ENCODE data around the gene GTF2F1.
A peak's percentile ranks its signal among the peaks of the same experiment; 100 is the strongest.
"Not testable (repeated sequence)": the region's sequence is repeated elsewhere in the genome, so short reads cannot be mapped to it uniquely, and the experiment has no call there.

GTF2F1 gene

DNA sequence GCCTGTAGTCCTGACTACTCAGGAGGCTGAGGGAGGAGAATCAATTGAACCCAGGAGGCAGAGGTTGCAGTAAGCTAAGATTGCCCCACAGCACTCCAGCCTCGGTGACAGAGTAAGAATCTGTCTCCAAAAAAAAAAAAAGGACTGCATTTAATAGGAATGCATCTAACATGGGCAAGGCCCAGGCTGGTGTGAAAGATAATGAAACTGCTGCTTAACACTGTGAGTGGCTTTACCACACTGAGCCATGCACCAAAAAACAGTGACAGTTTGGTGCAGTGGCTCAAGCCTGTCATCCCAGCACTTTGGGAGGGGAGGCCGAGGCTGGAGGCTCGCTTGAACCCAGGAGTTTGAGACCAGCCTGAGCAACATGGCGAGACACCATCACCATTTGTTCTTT is 8.6 kb downstream of the GTF2F1 start:
- DNase-seq (ENCODE audit: low read depth) = no peak

DNA sequence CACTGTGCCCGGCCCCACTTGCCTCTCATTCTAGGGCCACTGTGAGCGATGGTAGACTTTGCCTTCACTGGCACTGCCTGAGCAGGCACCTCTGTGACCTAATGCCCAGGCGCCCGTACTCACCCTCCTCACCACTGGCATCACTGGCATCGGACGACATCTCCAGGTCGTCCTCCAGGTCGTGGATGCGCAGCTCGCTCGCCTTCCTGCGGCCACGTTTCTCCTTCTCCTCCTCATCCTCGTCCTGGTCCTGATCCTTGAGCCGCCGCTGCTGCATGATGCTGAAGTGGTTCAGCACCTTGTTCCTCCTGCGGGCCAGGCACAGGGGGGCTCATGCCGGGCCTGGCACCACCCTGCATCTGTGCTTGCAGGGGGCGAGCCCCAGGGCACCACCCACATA is 9.8 kb downstream of the GTF2F1 start:
- DNase-seq (ENCODE audit: low read depth) = no peak

DNA sequence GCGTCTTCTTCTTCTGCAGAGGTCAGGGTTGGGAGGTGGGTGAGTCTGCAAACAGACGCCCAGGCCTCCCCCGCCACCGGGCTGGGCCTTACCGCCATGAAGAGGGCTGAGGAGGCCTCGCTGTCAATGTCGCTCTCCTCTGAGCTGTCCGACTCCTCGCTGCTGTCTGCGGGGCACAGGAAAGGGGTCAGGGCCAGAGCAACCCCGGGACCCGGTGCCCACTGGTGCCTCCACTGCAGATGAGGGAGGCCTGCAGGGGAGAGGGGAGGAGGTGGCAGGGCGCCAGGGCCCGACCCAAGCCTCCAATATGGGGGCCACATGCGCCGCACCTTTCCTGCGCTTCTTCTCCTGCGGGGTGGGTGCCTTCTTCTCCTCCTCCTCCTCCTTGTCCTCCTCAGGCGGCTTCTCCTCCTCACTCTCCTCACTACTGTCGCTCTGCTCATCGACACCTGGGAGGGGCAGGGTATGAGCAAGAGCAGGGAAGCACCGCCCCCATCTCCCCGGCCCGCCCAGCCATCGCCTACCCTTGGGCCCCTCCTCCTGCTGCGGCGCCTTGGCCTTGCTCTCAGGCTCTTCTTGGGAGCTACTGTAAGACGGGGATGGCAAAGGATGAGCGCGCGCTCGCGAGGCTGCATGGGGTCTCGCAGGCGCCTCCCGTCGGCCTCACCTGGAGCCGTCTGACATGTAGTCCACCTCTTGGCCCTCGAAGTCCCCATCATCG is 11.8 kb downstream of the GTF2F1 start:
- no peak for DNase-seq (ENCODE audit: low read depth)

DNA sequence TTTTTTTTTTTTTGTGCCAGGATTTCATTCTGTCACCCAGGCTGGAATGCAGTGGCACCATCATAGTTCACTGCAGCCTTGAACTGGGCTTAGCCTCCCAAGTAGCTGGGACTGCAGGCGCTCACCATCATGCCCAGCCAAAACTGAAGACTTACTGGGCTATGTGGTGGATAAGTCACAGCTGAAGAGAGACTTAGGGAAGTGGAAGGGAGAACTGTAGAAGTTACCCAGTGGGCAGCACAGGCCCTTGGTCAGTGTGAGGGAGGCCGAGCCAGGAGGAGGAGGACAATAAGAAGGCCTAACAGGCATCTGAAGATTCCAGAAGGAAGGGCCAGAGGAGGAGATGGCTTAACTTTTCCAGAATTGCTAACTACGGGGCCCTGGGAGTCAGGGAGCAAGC is 13.2 kb downstream of the GTF2F1 start:
- no peak for DNase-seq (ENCODE audit: low read depth)

DNA sequence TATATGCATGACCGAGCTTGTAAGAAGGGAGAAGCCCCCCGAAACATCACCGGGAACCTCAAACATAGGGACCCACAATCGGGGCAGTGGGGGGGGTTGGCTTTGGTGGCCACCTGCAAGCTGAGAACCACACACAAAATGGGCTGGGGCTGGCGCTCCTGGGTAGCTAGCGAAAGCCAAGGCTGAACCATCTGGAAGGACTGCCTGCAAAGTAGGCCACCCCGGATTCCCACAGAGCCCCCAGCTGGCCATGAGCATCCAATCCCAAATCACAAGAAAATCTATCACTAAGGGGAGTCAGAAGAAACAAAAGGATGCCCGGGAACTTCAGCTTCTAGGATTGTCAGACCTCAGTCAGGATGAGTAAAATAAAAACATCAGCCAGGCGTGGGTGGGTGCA is 14.5 kb downstream of the GTF2F1 start:
- no peak for DNase-seq (ENCODE audit: low read depth)

DNA sequence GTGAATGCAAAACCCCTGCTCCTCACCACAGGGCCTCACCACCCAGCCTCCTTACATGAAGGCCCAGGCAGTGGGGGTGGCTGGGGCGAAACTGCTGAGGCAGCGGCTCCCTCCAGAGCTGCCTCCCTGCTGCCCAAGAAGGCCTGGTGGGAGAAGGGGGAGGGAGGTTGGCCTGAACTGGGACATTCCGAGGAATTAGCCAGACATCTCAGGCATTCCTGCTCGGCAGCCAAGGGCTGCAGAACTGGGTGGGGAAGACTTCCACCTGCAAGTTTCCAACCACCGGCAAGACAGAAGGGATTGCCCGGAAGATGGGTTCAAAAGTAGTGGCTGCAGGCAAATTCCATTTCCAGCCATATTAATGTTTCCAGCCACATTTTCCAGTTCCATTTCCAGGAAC is 14.9 kb downstream of the GTF2F1 start:
- no peak for DNase-seq (ENCODE audit: low read depth)

DNA sequence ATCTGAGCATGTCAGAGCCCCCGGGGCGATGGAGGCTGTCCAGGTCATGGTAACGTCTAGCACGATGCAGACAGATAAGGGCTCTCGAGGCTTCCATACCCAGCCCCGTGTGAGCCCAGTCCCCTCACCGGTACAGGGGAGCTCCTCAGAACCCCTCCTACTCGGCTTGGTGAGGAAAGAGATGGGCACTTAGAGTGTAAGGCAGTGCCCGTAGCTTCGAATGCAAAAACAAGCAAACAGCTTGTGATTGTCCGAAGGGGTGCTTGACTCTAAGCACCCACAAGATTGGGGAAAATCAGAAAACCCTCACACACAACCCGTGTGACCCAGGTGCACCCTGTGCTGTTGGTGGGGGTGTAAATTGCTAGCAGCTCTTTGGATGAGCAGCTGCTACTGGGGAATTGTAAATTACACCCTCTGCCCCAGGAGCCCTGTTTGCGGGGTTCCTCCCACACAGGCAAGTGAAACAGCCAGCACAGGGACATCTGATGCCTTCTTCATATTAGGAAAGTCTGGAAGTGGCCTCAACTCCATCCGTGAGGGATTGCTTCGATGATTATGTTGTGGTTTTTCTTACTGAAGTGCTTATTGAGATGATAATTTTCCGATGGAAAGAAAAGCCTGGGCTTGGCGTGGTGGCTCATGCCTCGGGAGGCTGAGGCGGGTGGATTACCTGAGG is 16.3 kb downstream of the GTF2F1 start:
- no peak for DNase-seq (ENCODE audit: low read depth)

DNA sequence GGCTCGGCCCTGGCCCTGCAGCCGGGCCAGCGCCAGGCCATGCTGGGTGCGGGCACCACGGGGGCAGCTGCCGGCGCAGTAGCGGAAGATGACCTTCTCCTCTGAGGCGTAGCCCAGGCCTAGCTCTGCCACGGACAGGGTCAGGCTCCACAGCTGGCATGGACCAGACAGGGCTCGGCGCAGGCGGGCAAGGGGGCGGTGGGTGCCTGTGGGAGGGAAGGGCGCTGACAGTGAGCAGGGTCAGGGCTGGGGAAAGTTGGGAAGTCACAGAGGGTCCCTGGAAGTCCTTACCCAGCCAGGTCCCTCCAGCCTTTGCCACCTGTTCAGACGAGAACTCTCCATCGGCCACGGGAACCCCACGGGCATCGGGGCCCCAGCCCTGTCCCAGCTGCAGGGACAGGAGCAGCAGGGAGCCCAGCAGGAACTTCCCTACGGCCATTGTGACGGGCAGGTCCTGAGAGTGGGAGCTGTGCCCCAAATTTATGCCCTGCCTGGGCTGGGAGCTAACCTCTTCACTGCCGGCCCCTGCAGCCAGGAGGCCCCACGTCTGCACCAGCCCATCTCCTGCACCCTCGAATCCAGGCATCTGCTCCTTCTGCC is 17.5 kb downstream of the GTF2F1 start, which contains the start of gene PSPN:
Gene PSPN, minus strand, starts transcription at position 523 of the 600 bp plus-strand sequence. Its CDS starts 84 bp downstream, at position 439.
- no peak for DNase-seq (ENCODE audit: low read depth)

DNA sequence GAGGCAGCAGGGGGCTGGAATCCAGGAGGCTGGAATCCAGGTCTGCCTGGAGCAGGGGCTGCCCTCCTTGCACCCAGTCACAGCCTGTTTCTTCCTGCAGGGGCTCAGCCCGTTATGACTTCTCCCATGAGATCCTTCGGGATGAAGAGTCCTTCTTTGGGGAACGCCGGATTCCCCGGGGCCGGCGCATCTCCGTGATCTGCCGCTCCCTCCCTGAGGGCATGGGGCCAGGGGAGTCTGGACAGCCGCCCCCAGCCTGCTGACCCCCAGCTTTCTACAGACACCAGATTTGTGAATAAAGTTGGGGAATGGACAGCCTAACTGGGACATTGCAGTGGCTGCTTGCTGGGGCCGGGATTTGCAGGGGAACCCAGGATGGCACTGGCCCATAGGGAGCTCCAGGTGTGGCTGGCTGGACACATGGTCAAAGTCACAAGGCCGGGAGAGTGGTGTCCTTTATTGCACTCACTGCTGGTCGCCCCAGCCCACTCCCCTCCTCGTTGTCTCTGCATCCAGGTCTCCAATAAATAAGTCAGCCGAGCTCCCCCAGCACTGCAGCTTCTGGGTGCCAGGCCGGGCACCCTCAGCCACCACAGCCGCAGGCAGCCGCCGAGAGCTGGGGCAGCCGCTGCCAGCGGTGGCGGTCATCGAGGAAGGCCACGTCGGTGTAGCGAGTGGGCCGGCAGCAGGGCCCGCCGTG is 18.1 kb downstream of the GTF2F1 start:
- no peak for DNase-seq (ENCODE audit: low read depth)

DNA sequence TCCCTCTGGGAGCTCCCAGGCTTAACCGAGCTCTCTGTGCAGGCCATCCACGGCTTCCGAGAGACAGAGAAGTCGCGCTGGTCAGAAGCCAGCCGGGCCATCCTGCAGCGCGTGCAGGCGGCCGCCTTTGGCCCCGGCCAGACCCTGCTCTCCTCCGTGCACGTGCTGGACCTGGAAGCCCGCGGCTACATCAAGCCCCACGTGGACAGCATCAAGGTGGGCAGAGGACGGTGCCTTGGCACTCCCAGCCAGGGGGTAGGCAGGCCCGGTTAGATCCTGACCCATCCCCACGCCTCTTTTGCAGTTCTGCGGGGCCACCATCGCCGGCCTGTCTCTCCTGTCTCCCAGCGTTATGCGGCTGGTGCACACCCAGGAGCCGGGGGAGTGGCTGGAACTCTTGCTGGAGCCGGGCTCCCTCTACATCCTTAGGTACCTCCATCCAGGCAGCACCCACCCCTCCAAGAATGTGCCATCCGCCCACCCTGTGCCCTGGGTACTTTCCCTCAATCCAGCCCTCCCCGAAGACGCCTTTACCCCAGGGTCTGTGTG is 18.7 kb downstream of the GTF2F1 start:
- DNase-seq (ENCODE audit: low read depth) = no peak

DNA sequence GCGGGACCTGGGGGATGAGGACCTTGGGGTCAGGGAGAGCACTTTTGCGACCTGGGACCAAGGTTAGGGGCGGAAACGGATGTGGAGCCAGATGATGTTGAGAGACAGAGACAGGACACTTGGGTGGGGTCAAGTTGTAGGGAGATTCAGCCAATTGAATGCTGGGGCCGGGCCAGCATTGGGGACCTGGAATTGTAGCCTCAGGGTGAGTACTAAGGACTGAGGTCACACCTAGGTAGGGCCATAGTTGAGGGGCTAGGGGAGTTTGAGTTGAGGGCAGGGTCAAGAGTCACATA is 19.2 kb downstream of the GTF2F1 start:
- DNase-seq (ENCODE audit: low read depth) = no peak

DNA sequence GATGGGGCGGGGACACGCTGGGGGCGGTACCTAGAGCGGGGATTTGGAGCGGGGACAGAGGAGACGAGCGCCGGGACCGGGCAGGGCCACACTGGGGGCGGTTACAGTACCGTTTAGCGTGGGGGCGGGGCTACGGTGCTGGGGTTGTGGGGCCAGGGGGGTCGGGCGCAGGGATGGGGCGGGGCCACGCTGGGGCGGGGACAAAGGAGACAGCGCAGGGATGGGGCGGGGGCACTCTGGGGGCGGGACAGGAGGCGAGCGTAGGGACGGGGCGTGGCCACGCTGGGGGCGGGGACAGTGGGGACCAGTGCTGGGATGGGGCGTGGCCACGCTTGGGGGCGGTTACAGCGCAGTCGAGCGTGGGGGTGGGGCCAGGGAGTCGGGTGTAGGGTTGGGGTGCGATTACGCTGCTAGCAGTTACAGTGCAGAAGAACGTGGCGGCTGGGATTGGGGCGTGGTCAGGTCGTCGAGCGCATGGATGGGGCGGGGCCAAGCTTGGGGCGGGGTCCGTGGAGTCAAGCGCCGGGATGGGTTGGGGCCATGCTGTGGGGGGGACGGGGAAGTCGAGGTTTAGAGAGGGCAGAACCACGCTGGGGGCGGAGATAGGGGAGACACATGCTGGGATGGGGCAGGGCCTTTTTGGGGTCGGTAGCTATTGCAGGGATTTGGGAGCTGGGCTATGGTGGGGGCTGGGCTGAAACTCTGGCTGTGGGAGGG is 19.7 kb downstream of the GTF2F1 start:
- peak; percentile 96 for DNase-seq (ENCODE audit: low read depth)

DNA sequence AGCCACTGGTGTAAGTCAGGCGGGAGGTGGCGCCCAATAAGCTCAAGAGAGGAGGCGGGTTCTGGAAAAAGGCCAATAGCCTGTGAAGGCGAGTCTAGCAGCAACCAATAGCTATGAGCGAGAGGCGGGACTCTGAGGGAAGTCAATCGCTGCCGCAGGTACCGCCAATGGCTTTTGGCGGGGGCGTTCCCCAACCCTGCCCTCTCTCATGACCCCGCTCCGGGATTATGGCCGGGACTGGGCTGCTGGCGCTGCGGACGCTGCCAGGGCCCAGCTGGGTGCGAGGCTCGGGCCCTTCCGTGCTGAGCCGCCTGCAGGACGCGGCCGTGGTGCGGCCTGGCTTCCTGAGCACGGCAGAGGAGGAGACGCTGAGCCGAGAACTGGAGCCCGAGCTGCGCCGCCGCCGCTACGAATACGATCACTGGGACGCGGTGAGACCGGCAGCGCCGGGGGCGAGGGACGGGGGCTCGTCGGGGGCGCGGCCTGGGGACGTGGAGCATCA is 20.3 kb downstream of the GTF2F1 start, which contains the start of gene ALKBH7:
Gene ALKBH7, plus strand, starts transcription at position 201 of the 502 bp plus-strand sequence. Its CDS starts 27 bp downstream, at position 228.
- peak; percentile 90 for DNase-seq (ENCODE audit: low read depth)

DNA sequence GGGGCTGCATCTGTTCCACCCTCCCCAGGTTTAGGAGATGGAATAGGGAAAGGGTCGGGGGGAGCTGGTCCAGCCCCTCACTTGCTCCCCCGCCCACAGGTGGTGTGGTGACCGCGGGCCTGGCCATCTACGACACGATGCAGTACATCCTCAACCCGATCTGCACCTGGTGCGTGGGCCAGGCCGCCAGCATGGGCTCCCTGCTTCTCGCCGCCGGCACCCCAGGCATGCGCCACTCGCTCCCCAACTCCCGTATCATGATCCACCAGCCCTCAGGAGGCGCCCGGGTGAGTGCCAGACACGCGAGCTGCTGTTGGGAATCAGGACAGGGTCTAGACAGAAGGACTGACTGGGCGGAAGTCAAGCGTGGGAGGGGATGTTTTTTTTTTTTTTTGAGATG is 28.6 kb downstream of the GTF2F1 start:
- DNase-seq (ENCODE audit: low read depth) = no peak

DNA sequence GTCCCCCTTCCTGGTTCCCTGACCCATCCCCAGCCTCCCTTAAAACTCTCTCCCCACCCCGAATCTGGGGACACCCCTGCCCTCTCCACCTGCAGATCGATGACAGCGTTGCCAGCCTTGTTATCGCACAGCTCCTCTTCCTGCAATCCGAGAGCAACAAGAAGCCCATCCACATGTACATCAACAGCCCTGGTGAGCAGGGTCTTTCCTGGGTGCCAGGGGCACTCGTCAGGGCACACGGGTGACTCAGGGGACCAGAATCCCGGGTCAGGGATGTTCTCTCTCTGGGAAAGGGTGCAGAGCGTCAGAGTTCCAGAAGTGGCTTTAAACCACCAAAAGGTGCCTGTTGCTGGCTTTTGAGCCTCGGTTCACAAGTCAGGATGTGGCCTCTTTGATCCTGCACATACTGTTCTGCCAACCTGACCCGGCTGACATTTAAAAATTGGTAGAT is 30.6 kb downstream of the GTF2F1 start:
- DNase-seq (ENCODE audit: low read depth) = peak; percentile 25

DNA sequence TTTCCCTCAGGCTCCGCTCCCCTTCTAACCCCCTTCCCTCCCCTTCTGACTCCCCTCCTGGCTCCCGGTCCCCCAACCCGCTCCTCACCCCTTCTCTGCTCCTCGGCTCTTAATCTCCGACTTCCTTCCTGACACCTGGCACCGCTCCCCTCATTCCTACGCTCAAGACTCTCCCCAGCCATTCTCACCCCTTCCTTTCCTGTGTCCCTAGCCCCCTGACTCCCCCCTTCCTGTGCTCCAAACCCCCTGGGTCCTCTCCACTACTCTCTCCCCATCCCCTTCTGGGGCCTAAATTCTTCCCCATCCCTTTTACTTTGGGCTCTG is 31.0 kb downstream of the GTF2F1 start:
- DNase-seq (ENCODE audit: low read depth) = no peak

DNA sequence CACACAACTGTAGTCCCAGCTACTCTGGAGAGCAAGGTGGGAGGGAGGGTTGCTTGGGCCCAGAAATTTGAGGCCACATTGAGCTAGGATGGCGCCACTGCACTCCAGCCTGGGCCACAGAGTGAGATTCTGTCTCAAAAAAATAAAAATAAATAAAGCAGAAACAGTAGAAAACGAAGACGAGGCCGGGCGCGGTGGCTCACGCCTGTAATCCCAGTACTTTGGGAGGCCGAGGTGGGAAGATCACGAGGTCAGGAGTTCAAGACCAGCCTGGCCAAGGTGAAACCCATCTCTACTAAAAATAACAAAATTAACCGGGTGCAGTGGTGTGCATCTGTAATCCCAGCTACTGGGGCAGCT is 32.1 kb downstream of the GTF2F1 start:
- DNase-seq (ENCODE audit: low read depth) = not testable (repeated sequence)

DNA sequence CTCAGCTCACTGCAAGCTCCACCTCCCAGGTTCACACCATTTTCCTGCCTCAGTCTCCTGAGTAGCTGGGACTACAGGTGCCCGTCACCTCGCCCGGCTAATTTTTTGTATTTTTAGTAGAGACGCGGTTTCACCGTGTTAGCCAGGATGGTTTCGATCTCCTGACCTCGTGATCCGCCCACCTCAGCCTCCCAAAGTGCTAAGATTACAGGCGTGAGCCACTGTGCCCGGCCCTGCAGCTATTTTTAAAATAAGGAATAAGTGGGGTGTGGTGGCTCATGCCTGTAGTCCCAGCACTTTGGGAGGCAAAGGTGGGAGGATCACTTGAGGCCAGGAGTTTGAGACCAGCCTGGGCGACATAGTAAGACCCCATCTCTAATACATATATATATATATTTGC is 32.5 kb downstream of the GTF2F1 start:
- DNase-seq (ENCODE audit: low read depth) = not testable (repeated sequence)

DNA sequence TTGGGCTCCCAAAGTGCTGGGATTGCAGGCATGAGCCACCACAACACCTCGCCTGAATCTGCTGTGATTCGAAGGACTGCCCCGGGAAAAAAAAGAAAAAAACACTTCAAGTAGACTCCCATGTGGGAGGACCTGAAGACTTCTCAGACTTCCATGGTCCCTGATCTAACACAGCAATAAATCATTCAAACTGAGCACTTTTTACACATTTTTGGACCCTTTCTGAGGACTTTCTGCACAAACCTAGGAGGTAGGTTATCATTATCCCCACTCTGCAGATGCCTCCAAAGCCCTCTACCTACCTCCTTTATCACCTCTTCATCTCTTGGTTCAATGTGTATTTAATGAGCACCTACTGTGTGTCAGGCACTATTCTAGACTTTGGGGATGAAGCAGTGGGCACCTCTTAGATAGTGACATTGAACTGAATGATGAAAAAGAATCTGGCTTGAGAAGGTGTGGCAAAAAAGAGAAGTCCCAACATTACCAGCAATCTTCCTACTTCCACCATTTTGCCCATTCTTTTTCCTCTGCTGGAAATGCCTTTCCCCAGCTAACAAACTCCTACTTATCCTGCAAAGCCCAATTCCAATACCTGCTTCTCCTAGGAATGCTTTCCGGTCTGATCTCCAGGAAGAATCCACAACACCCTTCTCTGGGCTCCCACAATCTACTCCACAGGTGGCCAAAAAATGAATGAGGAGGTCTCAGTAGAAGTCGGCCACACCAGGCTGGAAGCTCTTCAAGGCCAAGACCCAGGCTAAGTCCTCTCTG is 33.2 kb downstream of the GTF2F1 start:
- DNase-seq (ENCODE audit: low read depth) = no peak

DNA sequence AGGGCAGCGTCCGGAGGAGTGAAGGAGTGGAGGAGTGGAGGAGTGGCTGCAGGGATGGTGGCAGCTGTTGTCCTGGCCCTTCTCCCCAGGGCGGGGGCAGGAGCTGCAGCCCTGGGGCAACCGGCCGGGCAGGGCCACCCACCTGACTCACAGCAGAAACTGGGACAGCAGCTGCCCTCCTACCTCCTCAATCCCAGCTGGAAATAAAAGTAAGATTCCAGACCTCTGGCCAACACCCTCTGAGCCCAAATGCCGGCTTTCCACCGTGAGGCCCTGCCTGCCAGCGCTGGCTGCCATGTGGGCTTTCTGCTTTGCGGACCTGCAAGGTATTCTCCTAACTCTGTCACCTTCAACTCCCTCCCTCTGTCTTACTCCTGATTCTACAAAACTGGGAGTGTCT is 35.0 kb downstream of the GTF2F1 start:
- DNase-seq (ENCODE audit: low read depth) = no peak

DNA sequence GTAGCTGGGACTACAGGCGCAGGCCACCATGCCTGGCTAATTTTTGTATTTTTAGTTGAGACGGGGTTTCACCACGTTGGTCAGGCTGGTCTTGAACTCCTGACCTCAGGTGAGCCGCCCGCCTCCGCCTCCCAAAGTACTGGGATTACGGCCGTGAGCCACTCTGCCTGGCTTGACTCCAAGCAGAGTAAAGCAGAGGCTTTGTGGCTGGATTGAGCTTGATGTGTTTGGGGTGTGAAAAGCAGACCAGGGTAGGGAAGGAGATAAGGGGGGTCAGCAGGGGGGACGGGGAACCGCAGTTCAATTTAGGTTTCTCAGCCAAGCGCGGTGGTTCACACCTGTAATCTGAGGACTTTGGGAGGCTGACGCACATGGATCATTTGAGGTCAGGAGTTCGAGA is 35.8 kb downstream of the GTF2F1 start:
- DNase-seq (ENCODE audit: low read depth) = no peak

All from activated T-helper 1 cell treated with Interleukin-2 at 50 U/mL for 16 hours (primary cell).